ENCODE results near the gene KCNAB2.

DNA sequence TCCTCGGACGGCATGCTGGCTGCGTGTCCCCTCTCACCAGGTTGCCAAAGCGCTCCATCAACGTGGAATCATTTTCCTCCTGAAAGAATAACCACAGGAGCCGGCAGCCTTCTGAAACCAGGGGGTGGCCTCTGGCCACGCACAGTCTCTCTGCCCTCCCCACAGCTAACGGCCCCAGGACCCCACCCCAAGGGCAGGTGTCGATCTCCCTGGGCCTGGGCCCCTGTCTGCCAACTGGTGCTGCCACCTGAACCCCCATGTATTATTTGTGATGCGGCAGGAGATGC is 46.1 kb downstream of the KCNAB2 start:
- TF ChIP-seq CREB1 (CRISPR knock-in tag; IDR thresholded peaks at IDR 0.05) (no peak), CTCF (IDR thresholded peaks at IDR 0.05) (no peak), IRF2 (CRISPR knock-in tag; IDR thresholded peaks at IDR 0.05; ENCODE audit: borderline replicate concordance, low read depth) (no peak), CREM (CRISPR knock-in tag; IDR thresholded peaks at IDR 0.05) (no peak), ZNF121 (CRISPR knock-in tag; IDR thresholded peaks at IDR 0.05) (no peak), TEAD4 (CRISPR knock-in tag; IDR thresholded peaks at IDR 0.05) (no peak), FOXP1 (CRISPR knock-in tag; IDR thresholded peaks at IDR 0.05; ENCODE audit: borderline replicate concordance) (no peak)
- TF ChIP-seq, protein P1, sequence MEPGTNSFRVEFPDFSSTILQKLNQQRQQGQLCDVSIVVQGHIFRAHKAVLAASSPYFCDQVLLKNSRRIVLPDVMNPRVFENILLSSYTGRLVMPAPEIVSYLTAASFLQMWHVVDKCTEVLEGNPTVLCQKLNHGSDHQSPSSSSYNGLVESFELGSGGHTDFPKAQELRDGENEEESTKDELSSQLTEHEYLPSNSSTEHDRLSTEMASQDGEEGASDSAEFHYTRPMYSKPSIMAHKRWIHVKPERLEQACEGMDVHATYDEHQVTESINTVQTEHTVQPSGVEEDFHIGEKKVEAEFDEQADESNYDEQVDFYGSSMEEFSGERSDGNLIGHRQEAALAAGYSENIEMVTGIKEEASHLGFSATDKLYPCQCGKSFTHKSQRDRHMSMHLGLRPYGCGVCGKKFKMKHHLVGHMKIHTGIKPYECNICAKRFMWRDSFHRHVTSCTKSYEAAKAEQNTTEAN (CRISPR knock-in tag; IDR thresholded peaks at IDR 0.05), result no peak

All from WTC11 (cell line).